ENCODE data around the gene CHST11.

DNA sequence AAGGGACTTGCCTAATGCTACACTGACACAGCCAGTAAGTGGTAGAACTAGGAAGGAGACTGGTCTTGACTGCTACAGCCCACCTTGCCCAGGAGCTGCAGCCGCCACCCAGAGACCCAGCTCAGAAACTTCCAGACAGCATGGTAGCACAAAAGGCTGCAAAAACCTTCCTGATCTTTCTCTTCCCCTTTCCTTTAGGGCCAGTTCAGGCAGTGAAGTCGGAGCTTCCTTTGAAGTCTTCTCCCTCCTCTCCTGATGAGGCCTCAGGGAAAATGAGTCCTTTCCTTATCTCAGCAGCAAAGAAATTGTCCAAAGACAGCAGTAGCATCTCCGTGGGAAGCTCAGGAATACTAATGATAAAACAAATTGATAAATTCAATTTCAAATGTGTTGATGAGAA, 21.0 kb upstream of the CHST11 start:
- TF ChIP-seq, protein P1, sequence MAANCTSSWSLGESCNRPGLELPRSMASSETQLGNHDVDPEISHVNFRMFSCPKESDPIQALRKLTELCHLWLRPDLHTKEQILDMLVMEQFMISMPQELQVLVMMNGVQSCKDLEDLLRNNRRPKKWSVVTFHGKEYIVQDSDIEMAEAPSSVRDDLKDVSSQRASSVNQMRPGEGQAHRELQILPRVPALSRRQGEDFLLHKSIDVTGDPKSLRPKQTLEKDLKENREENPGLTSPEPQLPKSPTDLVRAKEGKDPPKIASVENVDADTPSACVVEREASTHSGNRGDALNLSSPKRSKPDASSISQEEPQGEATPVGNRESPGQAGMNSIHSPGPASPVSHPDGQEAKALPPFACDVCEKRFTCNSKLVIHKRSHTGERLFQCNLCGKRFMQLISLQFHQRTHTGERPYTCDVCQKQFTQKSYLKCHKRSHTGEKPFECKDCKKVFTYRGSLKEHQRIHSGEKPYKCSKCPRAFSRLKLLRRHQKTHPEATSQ (tag by site-specific recombination; IDR thresholded peaks at IDR 0.05) = no peak
- no peak for TF ChIP-seq ZNF121 (tag by site-specific recombination; IDR thresholded peaks at IDR 0.05)
- TF ChIP-seq, protein P2, sequence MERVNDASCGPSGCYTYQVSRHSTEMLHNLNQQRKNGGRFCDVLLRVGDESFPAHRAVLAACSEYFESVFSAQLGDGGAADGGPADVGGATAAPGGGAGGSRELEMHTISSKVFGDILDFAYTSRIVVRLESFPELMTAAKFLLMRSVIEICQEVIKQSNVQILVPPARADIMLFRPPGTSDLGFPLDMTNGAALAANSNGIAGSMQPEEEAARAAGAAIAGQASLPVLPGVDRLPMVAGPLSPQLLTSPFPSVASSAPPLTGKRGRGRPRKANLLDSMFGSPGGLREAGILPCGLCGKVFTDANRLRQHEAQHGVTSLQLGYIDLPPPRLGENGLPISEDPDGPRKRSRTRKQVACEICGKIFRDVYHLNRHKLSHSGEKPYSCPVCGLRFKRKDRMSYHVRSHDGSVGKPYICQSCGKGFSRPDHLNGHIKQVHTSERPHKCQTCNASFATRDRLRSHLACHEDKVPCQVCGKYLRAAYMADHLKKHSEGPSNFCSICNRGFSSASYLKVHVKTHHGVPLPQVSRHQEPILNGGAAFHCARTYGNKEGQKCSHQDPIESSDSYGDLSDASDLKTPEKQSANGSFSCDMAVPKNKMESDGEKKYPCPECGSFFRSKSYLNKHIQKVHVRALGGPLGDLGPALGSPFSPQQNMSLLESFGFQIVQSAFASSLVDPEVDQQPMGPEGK (tag by site-specific recombination; IDR thresholded peaks at IDR 0.05) = no peak

All from HEK293 (cell line).